ENCODE measurements around the gene UBE2L3. TPM values are rescaled to one million over a fixed set of nuclear protein-coding genes. Genes with fewer than 3 reads are reported as not detected.

The UBE2L3 gene
- total and polyA plus RNA-seq, 9 donors, result 28.2 to 46.2 (median 42.1) TPM

Other genes starting within 250 kb of the UBE2L3 start
- gene RIMBP3B, start 184.0 kb upstream of the UBE2L3 start, total RNA-seq, result 0.18 TPM
- gene RIMBP3B, start 184.0 kb upstream of the UBE2L3 start, polyA plus RNA-seq (ENCODE audit: insufficient read depth in 1 of 8, insufficient read length in 8 of 8, low replicate concordance in 1 of 8), result not detected
- gene HIC2, start 150.3 kb upstream of the UBE2L3 start, total RNA-seq, result 4.2 TPM
- 1 to 10 TPM; 4.5 to 9.6 (median 5.8) TPM for gene HIC2, start 150.3 kb upstream of the UBE2L3 start, polyA plus RNA-seq (ENCODE audit: insufficient read depth in 1 of 8, insufficient read length in 8 of 8, low replicate concordance in 1 of 8)
- gene TMEM191C, start 100.3 kb upstream of the UBE2L3 start, total RNA-seq, result 0.40 TPM
- 1 to 10 TPM in 3 of 8 donors, under 1 TPM in 5; 0.39 to 1.5 (median 0.85) TPM for gene TMEM191C, start 100.3 kb upstream of the UBE2L3 start, polyA plus RNA-seq (ENCODE audit: insufficient read depth in 1 of 8, insufficient read length in 8 of 8, low replicate concordance in 1 of 8)
- 0.40 TPM for gene RIMBP3C, start 16.3 kb upstream of the UBE2L3 start, total RNA-seq
- gene RIMBP3C, start 16.3 kb upstream of the UBE2L3 start, polyA plus RNA-seq (ENCODE audit: insufficient read depth in 1 of 8, insufficient read length in 8 of 8, low replicate concordance in 1 of 8), result 1 to 10 TPM in 1 of 8 donors, under 1 TPM in 7; 0.49 to 1.3 (median 0.66) TPM
- gene YDJC, start 62.3 kb downstream of the UBE2L3 start, total RNA-seq, result 5.5 TPM
- 1 to 10 TPM; 4.2 to 8.5 (median 5.2) TPM for gene YDJC, start 62.3 kb downstream of the UBE2L3 start, polyA plus RNA-seq (ENCODE audit: insufficient read depth in 1 of 8, insufficient read length in 8 of 8, low replicate concordance in 1 of 8)
- gene CCDC116, start 65.0 kb downstream of the UBE2L3 start, total RNA-seq, result 0.27 TPM
- gene CCDC116, start 65.0 kb downstream of the UBE2L3 start, polyA plus RNA-seq (ENCODE audit: insufficient read depth in 1 of 8, insufficient read length in 8 of 8, low replicate concordance in 1 of 8), result under 1 TPM; 0.09 to 0.53 (median 0.34) TPM
- 5.5 TPM for gene SDF2L1, start 74.6 kb downstream of the UBE2L3 start, total RNA-seq
- gene SDF2L1, start 74.6 kb downstream of the UBE2L3 start, polyA plus RNA-seq (ENCODE audit: insufficient read depth in 1 of 8, insufficient read length in 8 of 8, low replicate concordance in 1 of 8), result 10 to 100 TPM in 6 of 8 donors, 1 to 10 TPM in 2; 7.2 to 16.1 (median 10.5) TPM
- 18.4 TPM for gene PPIL2, start 98.3 kb downstream of the UBE2L3 start, total RNA-seq
- gene PPIL2, start 98.3 kb downstream of the UBE2L3 start, polyA plus RNA-seq (ENCODE audit: insufficient read depth in 1 of 8, insufficient read length in 8 of 8, low replicate concordance in 1 of 8), result 10 to 100 TPM; 27.1 to 32.8 (median 30.0) TPM
- 18.8 TPM for gene YPEL1, start 168.1 kb downstream of the UBE2L3 start, total RNA-seq
- gene YPEL1, start 168.1 kb downstream of the UBE2L3 start, polyA plus RNA-seq (ENCODE audit: insufficient read depth in 1 of 8, insufficient read length in 8 of 8, low replicate concordance in 1 of 8), result 10 to 100 TPM; 12.1 to 20.7 (median 17.2) TPM

All from muscle of leg (tissue), 9 donors.